ENCODE data around the gene KMT2C.
"Not testable (repeated sequence)": the region's sequence is repeated elsewhere in the genome, so short reads cannot be mapped to it uniquely, and the experiment has no call there.

The KMT2C gene

DNA sequence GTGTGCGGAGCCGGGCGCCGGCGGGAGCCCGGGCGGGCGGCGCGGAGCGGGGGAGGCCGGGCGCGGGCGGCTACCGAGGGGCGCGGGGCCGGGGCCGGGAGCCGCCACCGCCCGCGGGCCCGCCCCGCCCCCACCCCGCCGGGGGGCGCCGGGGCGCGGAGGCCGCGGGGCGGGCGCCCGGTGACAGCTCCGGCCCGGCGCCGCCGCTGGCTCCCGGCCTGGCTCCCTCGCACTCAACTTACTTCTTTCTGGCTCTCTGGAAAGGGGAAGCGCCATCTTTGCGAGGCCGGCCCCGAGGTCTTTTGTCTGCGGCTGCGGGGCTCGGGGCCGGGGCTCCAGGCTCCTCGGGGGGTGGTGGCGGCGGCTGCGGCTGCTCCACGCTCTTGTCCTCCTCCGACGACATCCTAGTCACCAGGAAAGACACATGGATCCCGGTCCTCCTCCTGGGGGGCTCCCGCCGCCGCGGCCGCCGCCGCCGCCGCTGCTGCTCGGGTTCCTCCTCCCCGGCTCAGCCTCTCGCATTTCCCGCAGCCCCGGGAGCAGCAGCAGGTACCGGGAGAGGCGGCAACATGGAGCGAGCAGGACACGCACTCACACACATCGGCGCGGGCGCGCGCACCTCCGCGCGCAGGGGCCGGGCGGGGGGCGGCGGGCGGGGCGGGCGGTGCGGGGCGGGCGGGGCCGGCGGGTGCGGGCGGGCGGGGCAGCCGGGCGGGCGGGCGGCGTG, at the start of gene KMT2C:
TSS of gene KMT2C (minus strand) at position 620 of the 727 bp plus-strand sequence. CDS start at position 403, 217 bp downstream.
- DNase-seq = peak; percentile 95

DNA sequence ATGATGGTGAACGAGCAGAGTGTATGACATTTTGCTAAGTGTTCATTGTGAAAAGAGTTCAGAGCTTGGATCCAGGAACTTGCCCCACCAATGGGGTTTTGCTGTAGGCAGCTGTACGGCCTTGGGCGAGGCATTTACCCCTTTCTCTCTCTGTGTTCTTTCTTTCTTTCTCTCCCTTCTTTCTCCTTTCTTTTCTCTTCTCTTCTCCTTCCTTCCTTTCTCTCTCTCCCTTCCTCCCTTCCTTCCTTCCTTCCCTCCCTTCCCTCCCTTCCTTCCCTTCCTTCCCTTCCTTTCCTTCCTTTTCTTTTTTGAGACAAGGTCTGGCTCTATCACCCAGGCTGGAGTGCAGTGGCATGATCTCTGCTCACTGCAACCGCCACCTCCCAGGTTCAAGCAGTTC, 45.3 kb upstream of the KMT2C start:
- no peak for DNase-seq

DNA sequence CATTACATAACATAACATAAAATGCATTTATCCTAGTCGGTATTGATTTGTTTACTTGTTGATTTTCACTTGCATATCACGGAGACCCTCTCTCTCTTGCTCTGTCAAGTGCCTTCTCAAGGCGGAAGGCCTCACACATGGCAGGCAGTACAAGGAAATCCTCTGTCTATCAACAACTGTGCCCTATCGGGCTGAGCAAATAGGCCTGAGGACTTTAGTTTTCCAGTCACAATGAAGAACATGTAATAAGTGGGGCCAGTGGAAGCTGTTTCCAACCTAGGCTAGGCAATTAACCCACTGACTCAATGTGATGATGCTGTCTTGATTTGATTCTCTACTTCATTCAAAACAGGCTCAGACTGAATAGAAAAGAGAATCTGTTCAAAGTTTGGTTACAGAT, 44.9 kb upstream of the KMT2C start:
- DNase-seq = no peak

GRCh38 chr7:152479595-152479994, 43.8 kb upstream of the KMT2C start:
- DNase-seq = no peak

GRCh38 chr7:152478140-152478539, 42.3 kb upstream of the KMT2C start:
- no peak for DNase-seq

DNA sequence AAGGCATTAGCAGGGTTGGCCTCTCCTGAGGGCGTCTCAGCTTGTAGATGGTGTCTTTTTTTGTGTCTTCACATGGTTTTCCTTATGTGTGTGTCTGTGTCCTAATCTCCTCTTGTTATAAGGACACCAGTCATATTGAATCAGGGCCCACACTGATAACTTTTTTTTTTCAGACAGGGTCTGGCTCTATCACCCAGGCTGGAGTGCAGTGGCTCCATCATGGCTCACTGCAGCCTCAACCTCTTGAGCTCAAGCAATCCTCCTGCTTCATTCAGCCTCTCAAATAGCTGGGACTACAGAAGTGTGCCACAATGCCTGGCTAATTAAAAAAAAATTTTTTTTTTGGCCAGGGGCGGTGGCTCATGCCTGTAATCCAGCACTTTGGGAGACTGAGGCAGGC, 41.3 kb upstream of the KMT2C start:
- no peak for DNase-seq

DNA sequence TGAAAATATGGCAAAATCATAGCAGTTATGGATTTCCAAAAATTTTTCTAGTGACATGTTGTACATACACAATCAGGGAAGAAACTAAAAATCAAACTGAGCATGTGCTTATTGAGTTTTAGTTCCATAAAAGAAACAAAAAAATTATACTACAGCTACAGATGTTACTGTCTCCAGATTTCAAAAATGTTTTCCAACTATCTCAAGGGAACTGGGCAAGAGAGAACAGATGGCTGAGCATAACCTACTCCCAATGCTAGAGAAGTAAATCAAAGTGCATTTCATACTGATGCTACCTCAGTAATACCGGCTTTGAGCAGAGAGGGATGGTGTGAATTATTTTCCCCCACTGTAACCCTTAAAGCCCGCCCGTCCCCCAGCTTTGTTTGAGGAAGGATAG, 40.7 kb upstream of the KMT2C start:
- no peak for DNase-seq

GRCh38 chr7:152471023-152471620, 35.3 kb upstream of the KMT2C start:
- not testable (repeated sequence) for DNase-seq

DNA sequence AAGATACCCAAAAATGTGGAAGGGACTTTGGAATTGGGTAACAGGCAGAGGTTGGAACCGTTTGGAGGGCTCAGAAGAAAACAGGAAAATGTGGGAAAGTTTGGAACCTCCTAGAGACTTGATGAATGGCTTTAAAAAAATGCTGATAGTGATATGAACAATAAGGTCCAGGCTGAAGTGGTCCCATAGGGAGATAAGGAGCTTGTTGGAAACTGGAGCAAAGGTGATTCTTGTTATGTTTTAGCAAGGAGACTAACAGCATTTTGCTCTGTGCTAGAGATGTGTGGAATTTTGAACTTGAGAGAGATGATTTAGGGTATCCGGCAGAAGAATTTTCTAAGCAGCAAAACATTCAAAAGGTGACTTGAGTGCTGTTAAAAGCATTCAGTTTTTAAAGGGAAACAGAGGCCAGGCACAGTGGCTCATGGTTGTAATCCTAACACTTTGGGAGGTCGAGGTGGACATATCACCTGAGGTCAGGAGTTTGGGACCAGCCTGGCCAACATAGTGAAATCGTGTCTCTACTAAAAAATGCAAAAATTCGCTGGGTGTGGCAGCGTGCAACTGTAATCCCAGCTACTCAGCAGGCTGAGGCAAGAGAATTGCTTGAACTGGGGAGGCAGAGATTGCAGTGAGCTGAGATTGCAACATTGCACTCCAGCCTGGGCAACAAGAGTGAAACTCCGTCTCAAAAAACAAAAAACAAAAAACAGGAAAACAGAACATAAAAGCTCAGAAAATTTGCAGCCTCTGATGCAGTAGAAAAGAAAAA, 34.6 kb upstream of the KMT2C start:
- not testable (repeated sequence) for DNase-seq

- DNase-seq = not testable (repeated sequence)
Measured at GRCh38 chr7:152469576-152469975, 33.8 kb upstream of the KMT2C start.

DNA sequence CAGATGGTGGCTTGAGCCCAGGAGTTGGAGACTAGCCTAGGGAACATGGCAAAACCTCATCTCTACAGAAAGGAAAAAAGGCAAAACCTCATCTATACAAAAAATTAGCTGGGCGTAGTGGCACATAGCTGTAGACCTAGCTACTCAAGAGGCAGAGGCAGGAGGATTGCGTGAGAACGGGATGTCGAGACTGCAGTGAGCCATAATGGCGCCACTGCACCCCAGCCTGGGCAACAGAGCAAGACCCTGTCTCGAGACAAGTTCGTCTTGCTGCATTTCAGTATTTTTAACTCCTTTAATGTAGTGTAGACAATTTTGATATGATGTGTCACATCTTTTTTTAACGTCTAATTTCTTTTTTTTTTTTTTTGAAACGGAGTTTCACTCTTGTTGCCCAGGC, 31.4 kb upstream of the KMT2C start:
- no peak for DNase-seq

DNA sequence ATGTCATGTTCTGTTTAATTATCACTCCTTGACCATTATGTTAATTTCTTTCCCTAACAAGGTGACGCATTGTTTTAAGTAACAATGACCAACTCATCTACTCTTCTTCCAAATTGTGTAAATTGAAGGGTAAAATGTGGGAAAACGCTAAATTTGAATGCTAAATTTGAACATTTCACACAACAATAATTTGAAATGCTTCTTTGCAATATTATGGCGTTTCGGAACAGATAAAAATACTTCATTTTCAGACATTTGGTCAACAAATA, 29.2 kb upstream of the KMT2C start:
- no peak for DNase-seq

DNA sequence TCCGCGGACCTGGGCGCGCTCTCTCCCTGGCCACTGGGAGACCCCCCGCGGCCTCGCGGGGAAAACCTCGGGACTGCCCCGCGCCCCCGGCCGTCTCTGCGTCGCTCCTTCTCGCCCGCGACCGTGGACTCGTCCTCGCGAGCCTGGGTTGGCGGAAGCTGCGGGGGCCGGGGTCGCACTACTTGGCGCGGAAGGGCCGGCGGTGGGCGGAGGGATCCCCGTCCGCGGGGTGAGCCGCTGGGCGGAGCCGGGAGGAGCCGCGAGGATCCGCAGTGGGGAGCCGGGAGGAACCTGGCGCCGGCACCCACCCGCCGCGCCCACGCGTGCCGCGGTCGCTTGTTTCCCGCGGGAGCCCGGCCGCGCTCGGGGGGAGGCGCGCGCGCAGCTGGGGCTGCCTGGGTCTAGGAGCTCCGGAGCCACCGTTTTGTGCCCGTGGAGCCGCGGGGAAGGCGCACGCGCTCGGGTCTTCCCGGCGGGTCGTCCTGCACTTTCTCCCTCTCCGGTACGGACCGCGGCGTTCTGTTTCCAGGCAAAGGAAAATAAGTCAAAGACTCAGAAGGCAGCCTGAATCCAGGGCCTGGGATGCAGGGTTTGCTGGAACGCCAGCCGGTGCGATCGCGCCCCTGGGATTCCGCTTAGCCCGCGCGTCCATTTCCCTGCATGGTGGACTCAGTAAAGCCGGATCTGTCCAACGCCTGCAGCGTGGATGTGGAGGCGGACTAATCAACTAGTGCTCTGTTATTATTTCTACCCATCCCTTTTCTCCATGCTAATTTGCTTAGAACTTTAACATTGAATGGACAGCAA, 28.7 kb upstream of the KMT2C start:
- peak; percentile 95 for DNase-seq

- DNase-seq = peak; percentile 100
Measured at GRCh38 chr7:152463709-152464311, 28.0 kb upstream of the KMT2C start.

DNA sequence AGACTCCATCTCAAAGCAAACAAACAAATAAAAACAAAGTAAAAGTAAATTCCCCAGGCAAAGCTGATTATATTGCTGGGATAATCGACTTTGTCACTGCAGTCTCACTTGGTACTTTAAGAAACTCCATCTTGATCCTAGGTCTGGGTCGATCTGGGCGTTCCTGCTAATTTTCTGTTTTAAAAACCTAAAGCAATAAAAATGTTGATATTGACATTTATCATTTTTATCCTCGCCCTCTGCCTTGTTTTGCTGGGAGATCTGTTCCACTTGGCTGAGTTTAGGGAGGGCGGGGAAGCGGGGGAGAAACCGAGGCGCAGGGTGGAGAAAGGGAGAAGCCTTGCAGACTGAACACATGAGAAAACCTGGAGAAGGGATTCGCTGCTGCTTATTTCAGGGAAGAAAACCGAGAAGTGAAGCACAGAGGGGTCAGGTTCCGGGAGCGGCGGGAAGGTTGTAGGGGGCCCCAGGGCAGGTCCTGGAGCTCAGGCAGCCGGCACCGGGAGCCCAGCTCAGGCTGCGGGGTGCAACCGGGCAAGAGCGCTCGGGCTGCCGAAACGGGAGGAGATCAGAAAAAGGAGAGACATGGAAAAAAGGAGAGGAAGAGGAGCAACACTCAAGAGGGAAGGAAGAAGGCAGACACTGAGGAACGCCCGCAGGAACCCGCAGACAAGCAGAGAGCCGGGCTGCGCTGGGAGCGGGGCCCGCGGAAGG, 27.3 kb upstream of the KMT2C start:
- DNase-seq = peak; percentile 91

DNA sequence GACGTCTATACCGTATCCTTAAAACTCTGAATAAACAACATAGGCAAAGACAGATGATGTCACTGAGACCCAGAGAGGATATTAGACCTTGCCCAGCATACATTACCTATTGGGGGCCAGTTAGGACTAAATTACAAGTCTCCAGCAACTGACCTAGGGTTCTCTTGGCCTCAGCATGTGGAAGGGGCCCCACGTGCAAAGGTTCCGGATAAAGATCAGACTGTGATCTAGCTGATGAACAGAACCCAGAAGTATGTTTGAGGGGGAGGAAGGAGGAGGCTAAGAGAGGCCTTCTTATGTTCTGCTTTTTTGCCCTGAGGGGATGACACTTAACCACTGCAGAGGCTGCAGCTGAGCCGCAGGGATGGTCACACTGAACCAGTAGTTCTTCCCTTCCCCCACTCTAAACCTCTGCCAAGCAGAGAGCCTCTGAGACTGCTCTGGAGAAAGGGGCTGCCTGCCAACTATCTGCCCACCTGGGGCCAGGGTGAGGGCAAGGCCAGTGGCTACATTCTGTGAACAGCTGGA, 24.0 kb upstream of the KMT2C start:
- DNase-seq = peak; percentile 99

DNA sequence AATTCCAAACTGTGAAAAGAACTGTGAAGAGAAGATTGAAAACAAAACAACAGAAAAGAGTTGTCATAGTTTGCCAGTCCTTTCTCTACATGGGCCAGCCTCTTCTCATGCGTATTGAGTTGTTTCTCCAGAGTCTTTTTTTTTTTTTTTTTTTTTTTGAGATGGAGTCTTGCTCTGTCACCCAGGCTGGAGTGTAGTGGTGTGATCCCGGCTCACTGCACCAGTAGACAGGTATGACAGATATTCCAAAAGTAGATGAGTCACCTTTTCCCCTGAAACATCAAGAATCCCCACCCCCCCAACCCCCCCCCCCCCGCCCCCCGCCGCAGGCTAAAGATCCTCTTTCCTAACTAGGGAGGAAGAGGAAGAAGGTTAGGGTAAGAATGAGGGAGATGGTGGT, 15.6 kb upstream of the KMT2C start:
- no peak for DNase-seq

GRCh38 chr7:152445386-152446008, 9.7 kb upstream of the KMT2C start:
- peak; percentile 31 for DNase-seq

DNA sequence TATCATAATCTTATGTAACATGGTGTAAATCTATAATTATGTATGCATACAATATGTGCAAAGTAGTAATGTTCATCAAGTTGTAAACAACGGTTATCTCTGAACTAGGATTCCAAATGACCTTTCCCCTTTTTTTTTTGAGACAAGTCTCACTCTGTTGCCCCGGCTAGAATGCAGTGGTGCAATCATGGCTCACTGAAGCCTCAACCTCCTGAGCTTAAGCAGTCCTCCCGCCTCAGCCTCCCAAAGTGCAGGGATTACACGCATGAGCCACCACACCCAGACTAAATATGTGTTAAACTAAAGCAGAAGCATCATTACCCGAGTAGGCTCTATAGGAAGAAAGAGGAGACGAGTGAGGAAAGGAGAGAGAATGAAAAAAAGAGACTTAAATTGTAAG, 7.8 kb upstream of the KMT2C start:
- DNase-seq = no peak

- DNase-seq = no peak
Measured at GRCh38 chr7:152442330-152442835, 6.6 kb upstream of the KMT2C start.

DNA sequence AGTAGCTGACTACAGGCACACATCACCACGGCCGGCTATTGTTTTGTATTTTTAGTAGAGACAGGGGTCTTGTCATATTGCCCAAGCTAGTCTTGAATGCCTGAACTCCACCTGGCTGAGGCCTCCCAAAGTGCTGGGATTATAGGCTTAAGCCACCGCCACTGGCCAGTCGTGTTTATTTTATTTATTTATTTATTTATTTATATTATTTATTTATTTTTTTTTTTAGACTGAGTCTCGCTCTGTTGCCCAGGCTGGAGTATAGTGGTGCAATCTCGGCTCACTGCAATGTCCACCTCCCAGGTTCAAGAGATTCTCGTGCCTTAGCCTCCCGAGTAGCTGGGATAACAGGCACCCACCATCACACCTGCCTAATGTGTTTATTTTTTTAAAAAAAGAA, 6.0 kb upstream of the KMT2C start:
- DNase-seq = not testable (repeated sequence)

Data from NCI-H69 (cell line).